Stimulated activated CD8-positive, alpha-beta memory T cell treated with anti-CD3 and anti-CD28 coated beads, Interleukin-15, amount 100 ng/mL, for 1 hour (primary cell): ENCODE measurements around the gene DNAH3.
"Not testable (repeated sequence)": the region's sequence is repeated elsewhere in the genome, so short reads cannot be mapped to it uniquely, and the experiment has no call there.

Source experiments
- DNase-seq: peaks from one replicate; pipeline ENCODE4 v3.0.0-alpha.2; 2020; ENCODE audit warnings: low read depth

Gene DNAH3

DNA sequence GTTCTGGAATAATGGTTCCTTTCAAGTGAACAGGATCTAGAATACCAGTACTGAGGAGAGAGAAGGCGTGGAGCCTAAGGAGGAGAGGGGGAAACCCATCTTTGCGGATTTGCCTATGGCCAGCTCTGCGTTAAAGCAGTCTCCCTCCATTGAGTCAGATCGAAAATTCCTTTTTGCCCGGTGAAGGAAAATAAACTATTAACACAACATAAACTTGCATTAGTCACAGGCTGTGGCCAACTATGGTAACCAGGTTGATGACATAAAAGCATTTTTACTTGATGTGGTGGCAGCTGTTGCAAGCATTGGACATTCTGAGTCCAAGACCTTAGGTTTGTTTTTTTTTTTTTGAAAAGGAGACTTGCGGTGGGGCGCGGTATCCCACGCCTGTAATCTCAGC is 16.7 kb upstream of the DNAH3 start:
- DNase-seq = no peak

DNA sequence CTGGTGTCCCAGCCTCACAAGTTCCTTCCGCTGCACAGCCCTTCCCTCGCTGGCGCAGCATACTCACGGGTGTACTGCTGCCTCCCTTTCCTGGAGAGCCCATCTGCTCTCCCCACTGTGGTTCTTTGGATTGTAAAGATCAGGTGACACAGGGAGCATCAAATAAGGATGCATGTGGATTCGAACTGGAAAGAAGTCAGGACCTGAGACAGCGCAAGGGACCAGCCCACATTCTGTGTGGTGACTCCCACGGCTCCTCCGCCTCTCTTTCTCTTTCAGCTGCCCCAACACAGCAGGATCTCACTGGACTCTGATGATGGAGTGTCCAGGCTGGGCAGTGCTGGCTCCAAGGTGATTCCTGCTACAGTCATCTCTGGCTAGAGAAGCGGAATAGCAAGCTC is 15.9 kb upstream of the DNAH3 start:
- DNase-seq = no peak

DNA sequence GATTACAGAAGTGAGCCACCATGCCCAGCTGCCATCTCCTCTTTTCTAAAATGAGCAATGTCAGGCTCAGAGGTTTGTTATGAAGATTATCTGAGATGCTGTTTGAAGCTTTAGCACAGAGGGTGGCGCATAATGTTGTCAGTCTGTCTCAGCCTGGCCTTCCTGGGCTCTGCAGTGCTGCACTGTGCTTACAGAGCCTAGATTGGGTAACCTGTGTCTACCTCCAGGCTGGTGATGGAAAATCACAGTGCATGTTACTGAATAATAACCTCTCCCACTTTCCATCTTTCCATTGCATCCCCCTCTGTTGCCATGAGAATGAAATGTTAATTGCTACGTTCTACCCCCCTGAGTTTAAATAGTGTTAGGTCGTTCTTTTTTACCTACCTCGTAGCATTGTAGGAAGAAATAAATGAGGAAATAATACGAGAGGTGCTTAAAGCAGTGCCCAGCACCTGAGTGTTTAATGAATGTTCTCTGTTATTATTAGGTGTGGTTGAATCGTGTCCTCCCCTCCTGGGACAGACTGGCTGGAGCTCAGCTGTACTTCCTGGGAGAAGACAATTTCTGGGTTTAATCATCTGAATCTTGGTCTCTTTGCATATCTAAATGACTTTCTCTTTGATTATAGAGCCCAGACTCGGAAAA is 14.0 kb upstream of the DNAH3 start:
- no peak for DNase-seq

DNA sequence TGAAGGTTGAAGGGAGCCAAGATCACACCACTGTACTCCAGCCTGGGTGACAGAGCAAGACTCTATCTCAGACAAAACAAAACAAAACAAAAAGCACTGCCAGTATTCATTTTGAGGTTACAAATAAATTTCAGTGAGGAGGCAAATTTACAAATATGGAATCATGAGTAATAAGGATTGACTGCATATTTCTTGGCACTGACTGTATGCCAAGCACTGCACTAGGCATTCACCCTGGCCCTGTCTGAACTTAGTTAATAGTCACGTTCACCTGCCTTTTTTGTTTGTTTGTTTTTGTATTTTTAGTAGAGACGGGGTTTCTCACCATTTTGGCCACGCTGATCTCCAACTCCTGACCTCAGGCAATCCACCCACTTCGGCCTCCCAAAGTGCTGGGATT is 12.9 kb upstream of the DNAH3 start:
- no peak for DNase-seq

DNA sequence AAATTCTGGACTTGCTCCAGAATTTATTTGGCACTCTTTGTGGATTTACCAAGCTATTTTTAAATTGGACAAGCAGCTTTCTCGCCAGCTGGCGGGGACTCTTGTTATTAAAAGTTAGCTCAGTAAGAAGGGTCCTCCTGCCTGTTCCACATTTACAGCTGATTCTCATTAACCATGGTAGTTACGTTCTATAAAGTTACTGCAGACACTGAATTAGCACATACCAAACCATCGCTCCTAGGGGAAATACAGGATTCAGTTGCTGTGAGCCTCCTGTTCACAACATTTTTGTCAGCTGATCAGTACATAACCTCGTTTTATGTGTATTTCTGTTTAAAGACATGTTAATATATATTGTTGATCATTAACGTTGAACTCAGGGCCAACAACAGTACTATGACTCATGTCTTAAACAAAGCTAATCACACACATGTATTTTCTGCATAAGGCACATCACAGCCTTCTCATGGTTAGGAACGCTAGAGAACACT is 12.1 kb upstream of the DNAH3 start:
- no peak for DNase-seq

DNA sequence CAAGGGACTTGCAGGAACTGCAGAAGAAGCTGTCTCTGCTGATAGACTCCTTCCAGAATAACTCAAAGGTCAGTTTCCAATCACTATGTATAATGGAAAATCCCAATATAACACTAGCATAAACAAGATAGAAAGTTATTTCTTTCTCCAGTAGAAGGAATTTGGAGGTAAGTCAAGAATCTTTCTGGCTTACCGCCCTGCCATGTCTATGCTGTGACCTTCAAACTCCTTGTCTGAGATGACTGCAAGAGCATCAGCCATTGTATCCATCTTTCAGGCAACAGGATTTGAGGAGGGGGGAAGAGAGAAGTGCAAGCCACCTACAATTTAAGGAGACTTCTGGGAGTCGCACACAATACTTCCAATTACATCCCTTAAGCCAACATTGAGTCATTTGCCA is 10.6 kb upstream of the DNAH3 start:
- DNase-seq = no peak

DNA sequence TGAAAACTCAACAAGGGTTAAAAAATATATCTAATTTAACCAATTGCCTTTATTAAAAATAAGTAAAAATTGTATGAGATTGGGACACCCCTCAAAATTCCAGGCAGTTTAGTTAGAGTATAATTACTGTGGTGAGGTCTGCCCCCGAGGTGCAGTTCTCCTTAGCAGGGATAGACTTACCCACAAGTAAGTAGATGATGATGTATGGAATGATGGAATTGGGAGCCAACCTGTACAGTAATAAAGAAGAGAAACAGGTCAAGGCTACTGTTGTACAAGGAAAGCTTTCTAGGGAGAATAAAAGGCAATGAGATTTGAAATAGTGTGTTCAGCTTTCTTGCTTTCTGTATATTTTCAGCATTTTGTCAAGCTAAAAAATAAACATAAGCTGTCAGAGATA is 9.6 kb upstream of the DNAH3 start:
- no peak for DNase-seq

DNA sequence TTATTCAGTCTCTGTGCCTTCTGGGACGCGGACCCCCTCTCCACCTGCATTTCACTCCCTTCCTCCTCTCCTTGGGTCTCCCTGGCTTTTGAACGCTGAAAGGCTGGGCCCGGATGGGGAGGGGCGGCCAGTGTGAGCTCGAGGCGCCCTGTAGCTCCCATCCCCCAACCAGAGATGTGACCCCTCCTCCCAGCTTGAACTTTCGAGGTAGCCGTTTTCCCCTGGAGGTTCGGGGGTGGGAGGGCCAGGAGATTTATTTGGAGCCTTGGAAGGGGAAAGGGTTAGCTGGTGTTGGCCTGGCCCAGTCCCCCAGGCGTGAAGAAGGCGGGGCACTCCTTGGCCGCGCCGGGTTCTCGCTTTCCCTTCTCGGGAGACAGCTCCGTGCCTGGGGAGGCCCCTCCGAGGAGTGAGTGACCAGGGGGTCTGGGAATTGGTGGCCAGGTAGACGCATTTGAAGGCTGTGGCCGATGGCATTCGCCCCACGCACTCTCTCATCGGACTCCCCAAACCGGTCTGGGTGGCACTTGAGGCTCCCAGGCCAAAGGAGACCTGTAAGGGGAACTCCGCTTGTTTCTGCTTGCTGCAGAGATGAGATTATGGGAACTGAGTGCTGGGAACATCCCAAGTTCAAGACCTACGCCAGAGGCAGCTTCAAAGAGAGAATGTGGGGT is 8.8 kb upstream of the DNAH3 start:
- DNase-seq = no peak

DNA sequence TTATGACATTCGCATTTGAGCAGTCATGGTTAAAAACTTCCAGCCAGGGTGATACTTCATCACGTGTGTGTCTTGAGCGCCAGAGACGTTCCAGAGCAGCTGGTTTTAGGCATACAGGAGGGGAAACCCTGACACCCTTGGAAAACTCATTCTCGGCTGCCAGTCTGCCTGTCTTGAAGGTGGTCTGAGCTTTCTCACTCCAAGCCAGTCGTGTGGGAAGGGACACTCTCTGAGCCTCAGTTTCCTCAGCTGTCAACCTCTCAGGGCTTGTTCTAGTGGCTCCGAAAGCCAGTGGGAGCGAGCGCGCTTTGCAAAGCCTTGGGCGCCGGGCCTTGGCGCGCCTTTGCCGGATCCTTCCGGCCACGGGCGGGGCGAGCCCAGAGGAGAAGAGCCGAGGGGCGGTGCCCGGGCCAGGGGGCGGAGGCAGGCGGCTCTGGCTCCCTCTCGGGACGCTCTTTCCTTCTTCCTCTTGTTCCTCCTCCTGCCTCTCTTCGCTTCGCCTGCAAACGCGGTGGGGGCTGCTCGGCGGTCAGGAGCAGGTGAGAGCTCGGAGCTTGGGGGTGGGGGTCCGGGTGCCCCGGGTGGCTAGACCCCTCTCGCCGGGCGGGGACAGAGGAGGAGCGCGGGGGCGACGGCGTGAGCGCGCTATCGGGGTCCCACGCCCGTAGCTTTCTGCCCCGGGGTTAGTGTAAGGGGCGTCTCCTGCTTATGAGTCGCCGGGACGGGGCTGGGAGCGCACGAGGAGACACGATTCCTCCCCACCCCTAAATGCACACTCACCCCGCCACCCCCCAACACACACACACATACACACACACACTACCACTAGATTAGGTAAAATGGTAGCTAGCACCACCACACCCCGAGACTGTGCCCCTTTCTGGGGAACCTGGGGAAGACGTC is 7.8 kb upstream of the DNAH3 start, which contains the start of gene LDAF1:
TSS of gene LDAF1 (plus strand) at position 467 of the 903 bp plus-strand sequence. CDS start 2,509 bp downstream, outside the sequence.
- DNase-seq = peak; percentile 50

DNA sequence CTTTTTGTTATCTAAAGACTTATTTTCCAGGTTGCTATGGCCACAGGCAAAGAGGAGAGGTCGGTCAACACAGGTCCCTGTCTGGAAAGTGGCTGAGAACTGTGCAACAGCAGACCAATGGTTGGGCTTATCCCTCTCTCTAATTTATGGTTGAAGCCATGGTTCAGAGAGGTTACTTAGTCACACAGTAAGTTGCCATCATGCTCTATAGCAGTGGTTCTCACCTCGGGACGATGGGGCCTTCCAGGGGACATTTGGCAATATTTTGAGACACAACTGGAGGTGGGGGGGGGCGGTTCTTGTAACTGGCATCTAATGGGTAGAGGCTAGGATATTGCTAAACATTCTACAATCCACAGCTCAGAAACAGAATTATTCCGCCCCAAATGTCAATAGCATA is 7.0 kb upstream of the DNAH3 start:
- no peak for DNase-seq

DNA sequence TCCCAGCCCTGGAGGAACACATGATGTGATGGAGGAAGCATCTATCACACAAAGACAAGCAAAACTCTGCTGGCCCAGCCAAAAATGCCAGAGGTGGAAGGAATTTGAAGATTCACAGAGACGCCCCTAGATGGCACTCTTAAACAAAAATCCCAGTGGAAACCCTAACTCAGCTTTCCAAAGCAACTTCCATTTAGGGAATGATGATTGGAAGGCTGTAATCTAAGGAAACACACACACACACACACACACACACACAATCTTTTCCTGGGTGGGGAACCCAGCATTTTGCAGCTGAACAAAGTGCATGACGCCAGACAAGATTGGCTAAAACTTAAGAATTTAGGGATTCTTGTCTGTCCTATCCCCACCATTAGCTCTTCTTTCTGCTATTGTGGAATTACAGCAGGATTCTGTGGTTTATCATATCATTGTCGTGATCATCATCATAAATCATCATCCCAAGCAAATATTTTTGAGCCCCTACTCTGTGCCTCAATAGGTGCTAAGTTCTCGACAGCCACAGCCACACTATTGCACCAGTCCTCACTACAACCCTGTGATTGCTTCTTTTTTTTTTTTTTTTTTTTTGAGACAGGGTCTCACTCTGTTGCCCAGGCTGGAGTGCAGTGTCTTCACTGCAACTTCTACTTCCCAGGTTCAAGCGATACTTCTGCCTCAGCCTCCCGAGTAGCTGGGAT is 6.3 kb upstream of the DNAH3 start:
- no peak for DNase-seq

DNA sequence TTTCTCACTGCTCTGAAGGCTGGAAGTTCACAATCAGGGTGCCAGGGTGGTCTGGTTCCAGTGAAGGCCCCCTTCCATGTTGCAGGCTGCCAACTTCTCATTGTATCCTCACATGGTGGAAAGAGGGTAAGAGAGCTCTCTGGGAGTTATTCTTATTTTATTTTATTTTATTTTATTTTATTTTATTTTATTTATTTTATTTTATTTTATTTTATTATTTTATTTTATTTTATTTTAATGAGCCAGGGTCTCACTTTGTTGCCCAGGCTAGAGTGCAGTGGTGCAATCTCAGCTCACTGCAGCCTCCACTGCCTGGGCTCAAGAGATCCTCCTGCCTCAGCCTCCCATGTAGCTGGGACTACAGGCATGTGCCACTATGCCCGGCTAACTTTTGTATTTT is 5.4 kb upstream of the DNAH3 start:
- DNase-seq = not testable (repeated sequence)

DNA sequence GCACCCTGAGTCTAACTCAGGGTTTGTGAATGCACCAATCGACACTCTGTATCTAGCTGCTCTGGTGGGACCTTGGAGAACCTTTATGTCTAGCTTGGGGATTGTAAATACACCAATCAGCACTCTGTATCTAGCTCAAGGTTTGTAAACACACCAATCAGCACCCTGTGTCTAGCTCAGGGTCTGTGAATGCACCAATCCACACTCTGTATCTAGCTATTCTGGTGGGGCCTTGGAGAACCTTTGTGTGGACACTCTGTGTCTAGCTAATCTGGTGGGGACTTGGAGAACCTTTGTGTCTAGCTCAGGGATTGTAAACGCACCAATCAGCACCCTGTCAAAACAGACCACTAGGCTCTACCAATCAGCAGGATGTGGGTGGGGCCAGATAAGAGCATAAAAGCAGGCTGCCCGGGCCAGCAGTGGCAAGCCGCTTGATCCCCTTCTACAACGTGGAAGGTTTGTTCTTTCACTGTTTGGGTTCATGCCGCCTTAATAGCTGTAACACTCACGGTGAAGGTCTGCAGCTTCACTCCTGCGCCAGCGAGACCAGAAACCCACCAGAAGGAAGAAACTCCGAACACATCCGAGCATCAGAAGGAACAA is 2.6 kb upstream of the DNAH3 start:
- DNase-seq = not testable (repeated sequence)

DNA sequence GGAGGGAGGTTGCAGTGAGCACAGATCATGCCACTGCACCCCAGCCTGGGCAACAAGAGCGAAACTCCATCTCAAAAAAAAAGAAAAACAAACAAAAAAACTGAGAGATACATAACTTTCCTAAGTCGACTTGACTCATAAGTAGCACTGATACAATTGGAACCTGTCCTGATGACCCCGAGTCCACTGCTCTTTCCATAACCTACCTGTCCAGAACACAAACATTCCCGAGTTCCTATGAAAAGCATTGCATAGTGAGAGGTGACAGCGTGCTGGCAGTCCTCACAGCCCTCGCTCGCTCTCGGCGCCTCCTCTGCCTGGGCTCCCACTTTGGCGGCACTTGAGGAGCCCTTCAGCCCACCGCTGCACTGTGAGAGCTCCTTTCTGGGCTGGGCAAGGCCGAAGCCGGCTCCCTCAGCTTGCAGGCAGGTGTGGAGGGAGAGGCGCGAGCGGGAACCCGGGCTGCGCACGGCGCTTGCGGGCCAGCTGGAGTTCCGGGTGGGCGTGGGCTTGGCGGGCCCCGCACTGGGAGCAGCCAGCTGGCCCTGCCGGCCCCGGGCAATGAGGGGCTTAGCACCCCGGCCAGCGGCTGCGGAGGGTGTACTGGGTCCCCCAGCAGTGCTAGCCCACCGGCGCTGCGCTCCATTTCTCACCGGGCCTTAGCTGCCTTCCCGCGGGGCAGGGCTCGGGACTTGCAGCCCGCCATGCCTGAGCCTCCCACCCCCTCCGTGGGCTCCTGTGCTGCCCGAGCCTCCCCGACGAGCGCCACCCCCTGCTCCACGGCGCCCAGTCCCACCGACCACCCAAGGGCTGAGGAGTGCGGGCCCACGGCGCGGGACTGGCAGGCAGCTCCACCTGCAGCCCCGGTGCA is 1.7 kb upstream of the DNAH3 start:
- DNase-seq = not testable (repeated sequence)

DNA sequence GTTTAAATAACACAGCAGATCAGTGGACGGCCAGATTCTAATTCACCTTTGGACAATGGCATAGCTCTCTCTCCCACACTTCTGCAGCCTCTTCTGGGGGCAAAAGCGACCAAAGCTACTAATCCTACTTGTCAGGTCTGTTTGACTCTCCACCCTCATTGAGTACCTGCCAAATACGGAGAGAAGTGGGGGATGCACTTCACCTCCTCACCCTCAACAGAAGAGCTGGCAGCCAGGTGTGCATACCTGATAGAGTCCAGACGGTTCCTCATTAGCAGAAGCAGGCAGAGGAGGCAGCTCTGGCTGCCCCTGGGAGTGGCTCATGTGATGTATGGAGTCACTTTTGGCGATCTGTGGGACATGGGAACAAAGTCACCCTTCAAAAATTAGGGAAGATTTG is 4.9 kb downstream of the DNAH3 start:
- no peak for DNase-seq

DNA sequence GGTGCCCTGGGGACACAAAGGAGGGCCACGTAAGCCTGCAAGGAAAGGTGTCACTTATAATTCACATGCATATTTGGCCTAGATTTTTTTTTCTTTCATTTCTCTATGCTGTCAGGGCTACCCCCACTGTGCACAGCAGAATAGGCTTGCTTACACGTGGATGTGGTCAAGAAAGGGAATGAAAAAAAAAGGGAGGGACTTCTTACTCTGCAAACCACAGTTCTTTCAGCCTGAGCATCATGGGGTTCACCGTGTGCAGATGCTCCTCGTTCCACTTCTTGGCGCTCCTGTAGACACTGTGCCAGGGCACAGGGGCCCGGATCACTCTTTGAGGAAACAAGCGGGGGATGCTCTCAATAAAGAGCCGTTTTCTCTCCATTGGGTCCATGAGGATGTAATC is 16.6 kb downstream of the DNAH3 start:
- DNase-seq = no peak

DNA sequence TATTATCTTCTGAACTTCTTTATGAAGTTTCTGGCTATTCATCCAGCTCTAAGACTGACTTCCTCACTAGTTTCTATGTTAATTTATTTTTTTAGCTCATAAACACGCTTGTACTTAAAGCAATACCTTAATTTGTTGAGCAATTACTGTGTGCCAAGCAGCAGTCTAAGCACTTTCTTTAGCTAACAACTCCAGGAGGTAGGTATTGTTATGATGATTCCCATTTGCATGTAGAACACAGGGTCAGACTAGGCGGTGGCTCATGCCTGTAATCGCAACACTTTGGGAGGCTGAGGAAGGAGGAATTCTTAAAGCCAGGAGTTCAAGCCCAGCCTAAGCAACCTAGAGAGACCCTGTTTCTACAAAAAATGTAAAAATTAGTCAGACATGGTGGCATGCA is 19.8 kb downstream of the DNAH3 start:
- DNase-seq = no peak

DNA sequence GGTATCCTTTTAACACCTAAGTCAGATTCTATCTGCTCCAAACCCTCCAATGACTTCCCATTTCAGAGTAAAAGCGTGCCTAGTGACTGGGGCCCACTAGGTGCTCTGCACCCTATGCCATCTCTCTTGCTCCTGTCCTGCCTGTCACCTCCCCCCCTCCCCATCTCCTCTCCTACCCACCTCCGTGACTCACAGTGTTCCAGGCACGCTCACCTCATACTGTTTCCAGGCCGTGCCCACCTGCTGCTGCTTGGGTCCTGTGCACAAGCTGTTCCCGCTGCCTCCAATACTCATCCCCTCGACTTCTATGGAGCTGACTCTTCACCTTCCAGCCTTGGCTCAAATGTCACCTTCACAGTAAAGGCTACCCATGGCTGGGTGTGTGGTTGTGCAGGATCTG is 21.7 kb downstream of the DNAH3 start:
- DNase-seq = no peak

DNA sequence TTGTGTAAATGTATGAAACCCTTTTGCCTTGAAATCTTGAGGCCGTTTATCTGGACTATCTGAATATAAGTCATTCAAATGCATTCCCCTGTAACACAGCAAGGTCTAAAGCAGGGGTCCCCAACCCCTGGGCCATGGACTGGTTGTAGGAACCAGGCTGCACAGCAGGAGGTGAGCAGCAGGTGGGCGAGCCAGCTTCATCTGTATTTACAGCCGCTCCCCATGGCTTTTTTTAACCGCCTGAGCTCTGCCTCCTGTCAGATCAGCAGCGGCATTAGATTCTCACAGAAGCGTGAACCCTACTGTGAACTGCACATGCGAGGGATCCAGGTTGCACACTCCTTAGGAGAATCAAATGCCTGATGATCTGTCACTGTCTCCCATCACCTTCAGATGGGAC is 24.1 kb downstream of the DNAH3 start:
- no peak for DNase-seq

DNA sequence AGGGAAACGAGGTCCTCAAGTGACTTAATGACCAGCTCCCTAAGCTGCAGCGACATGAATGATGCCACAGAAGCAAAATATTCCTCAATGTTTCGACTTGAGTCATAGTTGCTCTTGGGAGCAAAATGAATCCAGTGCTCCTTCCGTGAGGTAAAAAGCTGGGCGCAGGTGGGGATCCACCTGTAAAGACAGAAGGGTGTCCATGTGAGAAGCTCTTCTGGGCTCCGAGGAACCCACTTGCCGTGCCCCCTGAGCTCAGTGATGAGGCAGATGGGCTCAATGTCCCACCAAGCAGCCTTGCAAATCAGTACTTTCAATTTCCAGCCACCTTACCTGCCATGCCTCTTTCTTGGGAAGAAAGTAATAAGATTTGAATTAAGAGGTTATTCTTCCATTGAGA is 25.5 kb downstream of the DNAH3 start:
- no peak for DNase-seq
